ENCODE measurements around the gene FBLN1.
A peak's percentile ranks its signal among the peaks of the same experiment; 100 is the strongest.
"Not testable (repeated sequence)": the region's sequence is repeated elsewhere in the genome, so short reads cannot be mapped to it uniquely, and the experiment has no call there.

The FBLN1 gene

DNA sequence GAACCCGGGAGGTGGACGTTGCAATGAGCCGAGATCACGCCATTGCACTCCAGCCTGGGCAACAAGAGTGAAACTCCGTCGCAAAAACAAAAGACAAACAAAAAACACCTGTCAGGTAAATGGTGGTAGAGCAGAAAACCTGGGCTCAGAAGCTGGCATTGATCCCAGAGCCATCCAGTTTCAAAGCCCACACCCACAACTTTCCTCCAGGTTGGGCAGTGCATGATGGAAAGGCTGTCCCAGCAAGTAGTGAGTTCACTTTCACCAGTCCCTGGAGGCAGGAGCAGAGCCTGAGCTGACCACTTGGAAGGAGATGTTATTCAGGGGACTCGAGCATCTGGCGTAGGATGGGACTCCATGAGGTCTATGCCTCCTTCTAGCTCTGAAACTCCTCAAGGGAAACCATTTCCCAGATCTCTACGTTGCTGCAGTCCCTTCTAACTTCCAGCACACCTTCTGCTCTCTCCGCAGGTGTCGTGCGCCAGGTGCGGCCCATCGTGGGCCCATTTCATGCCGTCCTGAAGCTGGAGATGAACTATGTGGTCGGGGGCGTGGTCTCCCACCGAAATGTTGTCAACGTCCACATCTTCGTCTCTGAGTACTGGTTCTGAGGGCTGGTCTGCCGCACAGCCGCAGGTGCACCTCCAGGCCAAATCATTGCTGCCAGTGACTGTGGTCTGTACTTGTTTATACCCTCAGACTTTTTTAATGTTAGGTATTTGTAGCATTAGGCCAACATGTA, 97.3 kb downstream of the FBLN1 start:
- ATAC-seq (ENCODE audit: low read depth): no peak

GRCh38 chr22:45600790-45601730, 98.4 kb downstream of the FBLN1 start:
- Mint-ChIP-seq H3K27me3 (peaks cover 14% of the 10 kb centered on the region), H3K4me3 (no peak overlapping the region), H3K9me3 (no peaks in the 10 kb centered on the region), H3K36me3 (no peaks in the 10 kb centered on the region), H3K27ac (no peak overlapping the region), H3K4me1 (peaks cover 5% of the 10 kb centered on the region)
- DNase-seq (ENCODE audit: low spot score in 2 of 2) (no peak), ATAC-seq (ENCODE audit: low read depth) (no peak)

More for the DNA sequence above, 97.3 kb downstream of the FBLN1 start:
- Mint-ChIP-seq H3K27me3 (peaks cover 14% of the 10 kb centered on the region), H3K27ac (no peak overlapping the region), H3K4me1 (peaks cover 5% of the 10 kb centered on the region), H3K9me3 (no peaks in the 10 kb centered on the region), H3K4me3 (no peak overlapping the region), H3K36me3 (no peaks in the 10 kb centered on the region)
- no peak for DNase-seq (ENCODE audit: low spot score in 2 of 2)

DNA sequence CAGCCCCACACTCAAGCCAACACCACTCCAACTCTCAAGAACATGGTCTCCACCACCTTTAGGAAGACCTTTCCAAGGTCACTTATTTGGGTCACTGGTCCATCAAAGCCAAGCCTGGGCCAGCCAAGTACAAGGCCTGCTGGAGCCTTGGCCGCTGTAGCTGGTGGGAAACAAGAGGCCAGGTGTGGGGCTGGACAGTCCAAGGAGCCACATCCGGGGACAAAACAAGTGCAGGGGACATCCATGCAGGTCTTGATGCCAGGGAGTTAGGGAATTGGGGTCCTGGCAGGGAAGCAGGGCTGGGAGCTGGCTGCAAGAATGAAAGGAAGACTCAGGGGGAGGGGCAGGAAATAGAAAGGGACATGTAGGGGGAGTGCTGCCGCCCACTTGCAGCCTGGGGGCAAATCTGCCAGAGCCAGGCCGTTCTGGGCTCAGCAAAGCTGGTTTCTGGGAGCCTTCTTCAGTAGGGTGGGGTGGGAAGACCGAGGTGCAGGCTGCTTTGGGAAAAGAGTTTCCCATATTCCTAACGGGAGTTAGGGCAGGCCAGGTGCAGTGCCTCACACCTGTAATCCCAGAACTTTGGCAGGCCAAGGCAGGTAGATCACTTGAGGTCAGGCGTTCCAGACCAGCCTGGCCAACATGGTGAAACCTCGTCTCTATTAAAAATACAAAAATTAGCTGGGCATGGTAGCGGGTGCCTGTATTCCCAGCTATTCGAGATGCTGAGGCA, 99.5 kb downstream of the FBLN1 start:
- ATAC-seq (ENCODE audit: low read depth) (no peak), DNase-seq (ENCODE audit: low spot score in 2 of 2) (no peak)
- H3K4me3 Mint-ChIP-seq: no peak overlapping the region
- no peak overlapping the region for H3K27ac Mint-ChIP-seq
- H3K27me3 Mint-ChIP-seq: peaks cover 17% of the 10 kb centered on the region
- H3K36me3 Mint-ChIP-seq: no peaks in the 10 kb centered on the region
- H3K4me1 Mint-ChIP-seq: peaks cover 5% of the 10 kb centered on the region
- no peaks in the 10 kb centered on the region for H3K9me3 Mint-ChIP-seq

DNA sequence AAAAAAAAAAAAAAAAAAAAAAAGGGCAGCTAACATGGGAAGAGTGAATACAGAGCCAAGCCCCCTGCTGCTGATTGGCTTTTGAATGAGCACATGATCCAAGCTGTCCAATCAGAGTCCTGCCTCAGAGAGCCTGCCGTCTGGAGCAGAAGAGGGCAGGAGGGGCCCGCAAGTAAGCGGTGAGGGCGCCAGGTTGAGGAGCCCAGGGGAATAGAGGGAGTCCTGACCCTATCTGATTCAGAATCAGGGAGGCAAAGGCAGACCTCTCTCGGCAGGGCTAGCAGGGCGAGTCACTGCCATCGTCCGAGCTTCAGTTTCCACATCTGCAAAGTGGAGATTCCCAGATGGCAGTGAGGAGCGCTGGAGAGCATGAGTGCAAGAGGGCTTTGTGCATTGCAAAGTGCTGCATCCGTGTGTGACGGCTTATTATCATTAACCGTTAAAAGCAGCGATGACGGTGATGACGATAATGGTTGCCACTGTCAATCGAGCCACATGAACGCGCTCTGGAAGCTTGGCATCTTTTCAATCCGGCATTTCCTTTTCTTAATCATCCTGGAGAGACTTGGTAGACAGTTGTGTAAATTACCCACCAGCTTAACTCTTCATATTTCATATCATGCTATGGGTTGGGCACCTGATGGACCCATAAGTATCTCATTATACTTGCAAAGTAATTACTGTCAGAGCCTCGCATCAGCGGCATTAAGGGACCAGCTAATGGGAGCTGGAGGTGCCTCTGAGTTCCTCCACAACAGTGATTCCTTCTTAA, 100.3 kb downstream of the FBLN1 start:
- Mint-ChIP-seq H3K36me3 (no peaks in the 10 kb centered on the region), H3K4me3 (no peak overlapping the region), H3K27ac (no peak overlapping the region), H3K27me3 (peaks cover 17% of the 10 kb centered on the region), H3K9me3 (no peaks in the 10 kb centered on the region), H3K4me1 (peaks cover 5% of the 10 kb centered on the region)
- no peak for DNase-seq (ENCODE audit: low spot score in 2 of 2)
- ATAC-seq (ENCODE audit: low read depth): no peak

GRCh38 chr22:45603619-45604018, 100.9 kb downstream of the FBLN1 start:
- H3K4me3 Mint-ChIP-seq: no peak overlapping the region
- DNase-seq (ENCODE audit: low spot score in 2 of 2): no peak
- ATAC-seq (ENCODE audit: low read depth): peak; percentile 52
- no peak overlapping the region for H3K27ac Mint-ChIP-seq
- no peaks in the 10 kb centered on the region for H3K9me3 Mint-ChIP-seq
- peaks cover 15% of the 10 kb centered on the region for H3K27me3 Mint-ChIP-seq
- no peaks in the 10 kb centered on the region for H3K36me3 Mint-ChIP-seq
- peaks cover 5% of the 10 kb centered on the region for H3K4me1 Mint-ChIP-seq

- H3K4me1 Mint-ChIP-seq; H3K4me3 Mint-ChIP-seq; H3K27ac Mint-ChIP-seq; ATAC-seq (ENCODE audit: low read depth); H3K36me3 Mint-ChIP-seq; H3K9me3 Mint-ChIP-seq; DNase-seq (ENCODE audit: low spot score in 2 of 2): not testable (repeated sequence)
- peaks cover 11% of the 10 kb centered on the region for H3K27me3 Mint-ChIP-seq
Measured at GRCh38 chr22:45608045-45608444, 105.4 kb downstream of the FBLN1 start.

- Mint-ChIP-seq H3K9me3 (no peaks in the 10 kb centered on the region), H3K36me3 (no peaks in the 10 kb centered on the region), H3K4me3 (no peak overlapping the region), H3K27ac (no peak overlapping the region), H3K27me3 (peaks cover 8% of the 10 kb centered on the region), H3K4me1 (no peaks in the 10 kb centered on the region)
- DNase-seq (ENCODE audit: low spot score in 2 of 2) (no peak), ATAC-seq (ENCODE audit: low read depth) (no peak)
Measured at GRCh38 chr22:45608763-45609180, 106.1 kb downstream of the FBLN1 start.

DNA sequence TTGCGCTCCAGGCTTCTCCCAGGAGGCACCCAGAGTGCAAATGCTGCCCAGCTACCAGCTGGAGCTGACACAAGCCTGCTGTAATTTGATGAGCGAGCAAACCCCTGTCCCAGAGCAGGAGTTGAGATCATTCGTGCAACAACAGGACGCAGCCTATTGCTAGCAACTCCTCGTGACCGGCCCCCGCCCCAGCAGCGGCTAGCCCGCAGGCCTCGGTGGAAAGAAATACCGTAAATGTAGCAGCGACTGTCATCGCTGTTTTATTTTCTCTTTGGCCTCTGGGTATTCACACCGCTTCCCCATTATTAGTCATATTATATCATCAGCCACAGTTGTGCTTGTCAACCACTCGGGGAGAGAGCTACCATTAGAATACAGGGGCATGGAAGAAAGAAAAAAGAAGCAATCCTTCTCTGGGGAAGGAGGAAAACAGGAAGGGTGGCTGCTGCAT, 109.8 kb downstream of the FBLN1 start:
- peaks cover 7% of the 10 kb centered on the region for H3K27me3 Mint-ChIP-seq
- peaks cover 2% of the 10 kb centered on the region for H3K9me3 Mint-ChIP-seq
- no peak for DNase-seq (ENCODE audit: low spot score in 2 of 2)
- no peak overlapping the region for H3K4me3 Mint-ChIP-seq
- H3K4me1 Mint-ChIP-seq: no peaks in the 10 kb centered on the region
- ATAC-seq (ENCODE audit: low read depth): no peak
- no peak overlapping the region for H3K27ac Mint-ChIP-seq
- H3K36me3 Mint-ChIP-seq: no peaks in the 10 kb centered on the region

DNA sequence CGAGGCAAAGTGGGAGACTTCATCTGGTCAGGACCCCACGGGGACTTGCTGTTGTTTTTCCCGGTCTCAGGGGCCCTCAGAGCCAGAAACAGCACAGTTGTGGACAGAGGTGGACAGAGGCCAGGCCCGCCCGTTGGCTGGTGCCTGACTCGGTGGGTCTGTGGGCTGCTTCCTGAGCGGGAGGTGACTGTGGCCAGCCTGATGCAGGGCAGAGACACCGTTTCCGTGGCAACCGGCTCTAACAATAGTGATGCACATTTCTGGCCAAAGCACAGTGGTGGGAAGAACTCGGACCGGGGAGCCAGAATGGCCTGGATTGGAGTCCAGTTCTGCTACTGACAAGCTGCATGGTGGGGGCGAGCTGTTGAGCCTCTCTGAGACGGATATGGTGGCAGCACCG, 110.3 kb downstream of the FBLN1 start:
- H3K27ac Mint-ChIP-seq: no peak overlapping the region
- peaks cover 2% of the 10 kb centered on the region for H3K9me3 Mint-ChIP-seq
- ATAC-seq (ENCODE audit: low read depth) (no peak), DNase-seq (ENCODE audit: low spot score in 2 of 2) (no peak)
- peaks cover 7% of the 10 kb centered on the region for H3K27me3 Mint-ChIP-seq
- no peak overlapping the region for H3K4me3 Mint-ChIP-seq
- no peaks in the 10 kb centered on the region for H3K4me1 Mint-ChIP-seq
- H3K36me3 Mint-ChIP-seq: no peaks in the 10 kb centered on the region

DNA sequence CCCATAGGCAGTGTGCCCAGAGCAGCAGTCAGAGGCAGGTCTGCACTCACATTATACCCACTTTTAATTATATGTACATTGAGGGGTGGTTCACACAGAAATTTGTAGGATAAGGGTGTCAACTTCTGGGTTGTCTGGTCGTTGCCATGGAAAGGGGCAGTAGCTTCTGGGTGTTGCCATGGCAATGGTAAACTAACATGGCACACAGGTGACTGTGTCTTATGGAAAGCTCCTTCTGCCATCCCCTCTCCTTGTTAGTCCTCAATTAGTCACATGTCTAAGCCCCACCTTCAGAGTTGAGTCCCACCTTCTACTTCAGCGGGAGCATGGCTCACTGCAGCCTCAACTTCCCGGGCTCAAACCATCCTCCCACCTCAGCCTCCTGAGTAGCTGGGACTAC, 112.7 kb downstream of the FBLN1 start:
- DNase-seq (ENCODE audit: low spot score in 2 of 2): no peak
- no peaks in the 10 kb centered on the region for H3K36me3 Mint-ChIP-seq
- peaks cover 2% of the 10 kb centered on the region for H3K9me3 Mint-ChIP-seq

DNA sequence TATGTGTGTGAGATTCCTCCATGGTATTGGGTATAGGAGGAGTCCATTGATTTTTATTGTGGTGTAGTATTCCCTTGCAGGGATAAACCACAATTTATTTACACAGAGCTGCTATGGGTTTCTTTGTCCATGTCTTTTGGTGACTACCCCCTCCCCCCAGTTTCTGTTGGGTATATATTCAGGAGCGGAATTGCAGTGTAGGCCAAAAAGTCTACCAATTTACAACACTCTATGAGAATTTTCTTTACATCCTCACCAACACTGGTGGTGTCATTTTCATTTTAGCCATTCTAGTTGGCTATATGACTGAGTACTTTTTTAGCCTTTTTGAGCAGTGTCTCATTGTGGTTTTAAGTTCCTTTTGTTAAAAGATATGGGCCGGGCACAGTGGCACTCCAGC, 113.7 kb downstream of the FBLN1 start:
- Mint-ChIP-seq H3K27me3 (peaks cover 8% of the 10 kb centered on the region), H3K9me3 (peaks cover 2% of the 10 kb centered on the region), H3K4me1 (no peaks in the 10 kb centered on the region), H3K4me3 (no peak overlapping the region), H3K36me3 (no peaks in the 10 kb centered on the region), H3K27ac (no peak overlapping the region)
- DNase-seq (ENCODE audit: low spot score in 2 of 2) (no peak), ATAC-seq (ENCODE audit: low read depth) (no peak)

More for the DNA sequence above, 112.7 kb downstream of the FBLN1 start:
- ATAC-seq (ENCODE audit: low read depth): no peak
- Mint-ChIP-seq H3K27ac (no peak overlapping the region), H3K4me1 (no peaks in the 10 kb centered on the region), H3K27me3 (peaks cover 8% of the 10 kb centered on the region), H3K4me3 (no peak overlapping the region)

DNA sequence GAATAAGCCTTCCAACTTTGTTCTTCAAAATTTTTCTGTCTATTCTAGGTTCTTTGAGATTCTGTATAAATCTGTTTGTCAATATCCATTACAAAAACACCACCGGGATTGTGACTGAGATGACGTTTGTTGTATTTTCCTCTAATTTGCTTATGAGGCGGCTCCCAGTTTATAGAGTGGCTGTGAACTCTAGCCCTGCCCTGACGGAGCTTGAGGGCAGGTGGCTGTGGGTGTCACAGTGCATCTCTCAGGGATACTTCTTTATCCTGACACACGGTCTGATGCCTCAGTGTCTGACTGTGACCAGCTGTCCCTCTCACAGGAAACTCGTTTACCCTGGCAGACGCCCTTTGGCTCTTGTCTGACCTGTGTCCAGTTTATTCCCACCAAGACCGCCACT, 115.3 kb downstream of the FBLN1 start:
- no peaks in the 10 kb centered on the region for H3K36me3 Mint-ChIP-seq
- H3K4me3 Mint-ChIP-seq: no peak overlapping the region
- DNase-seq (ENCODE audit: low spot score in 2 of 2): no peak
- H3K4me1 Mint-ChIP-seq: no peaks in the 10 kb centered on the region
- peaks cover 2% of the 10 kb centered on the region for H3K9me3 Mint-ChIP-seq
- H3K27me3 Mint-ChIP-seq: peaks cover 3% of the 10 kb centered on the region
- ATAC-seq (ENCODE audit: low read depth): no peak
- H3K27ac Mint-ChIP-seq: no peak overlapping the region

DNA sequence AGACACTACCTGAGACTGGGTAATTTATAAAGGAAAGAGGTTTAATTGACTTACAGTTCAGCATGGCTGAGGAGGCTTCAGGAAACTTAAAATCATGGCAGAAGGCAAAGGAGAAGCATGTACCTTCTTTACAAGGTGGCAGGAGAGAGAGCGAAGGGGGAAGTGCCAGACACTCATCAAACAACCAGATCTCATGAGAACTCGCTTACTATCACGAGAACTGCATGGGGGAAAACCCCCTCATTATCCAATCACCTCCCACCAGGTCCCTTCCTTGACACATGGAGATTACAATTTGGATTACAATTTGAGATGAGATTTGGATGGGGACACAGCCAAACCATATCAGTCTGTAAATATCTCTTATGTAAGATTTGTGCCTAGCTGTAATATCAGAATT, 118.0 kb downstream of the FBLN1 start:
- Mint-ChIP-seq H3K4me3 (no peak overlapping the region), H3K27me3 (peaks cover 8% of the 10 kb centered on the region), H3K9me3 (peaks cover 4% of the 10 kb centered on the region), H3K36me3 (no peaks in the 10 kb centered on the region), H3K4me1 (no peaks in the 10 kb centered on the region), H3K27ac (no peak overlapping the region)
- DNase-seq (ENCODE audit: low spot score in 2 of 2) (no peak), ATAC-seq (ENCODE audit: low read depth) (no peak)

Data from memory B cell (primary cell).